H54 (cell line): ENCODE data around the gene PUS7L.

Experiments used
- DNase-seq: peaks from one replicate; pipeline ENCODE4 v3.0.0; 2011; ENCODE audit warnings: low spot score, mixed read lengths; ENCODE audit not compliant: insufficient read length
- FAIRE-seq: peaks from 3 replicates; lab custom pipeline; 2011; peaks lifted over from hg19 to GRCh38; lab: Jason Lieb, UNC
- POLR2A ChIP-seq: IDR thresholded peaks from 2 replicates; pipeline ENCODE4 v1.6.1; 2011; ENCODE audit warnings: low read depth, mild to moderate bottlenecking, low read length

PUS7L gene

GRCh38 chr12:43669373-43669772 is 89.2 kb downstream of the PUS7L start:
- FAIRE-seq = no peak

More at GRCh38 chr12:43669373-43669772, 89.2 kb downstream of the PUS7L start:
- no peak for TF ChIP-seq POLR2A
- DNase-seq = no peak
